Measurements from ENCODE around the gene CMYA5.
"Not testable (repeated sequence)": the region's sequence is repeated elsewhere in the genome, so short reads cannot be mapped to it uniquely, and the experiment has no call there.

The CMYA5 gene

DNA sequence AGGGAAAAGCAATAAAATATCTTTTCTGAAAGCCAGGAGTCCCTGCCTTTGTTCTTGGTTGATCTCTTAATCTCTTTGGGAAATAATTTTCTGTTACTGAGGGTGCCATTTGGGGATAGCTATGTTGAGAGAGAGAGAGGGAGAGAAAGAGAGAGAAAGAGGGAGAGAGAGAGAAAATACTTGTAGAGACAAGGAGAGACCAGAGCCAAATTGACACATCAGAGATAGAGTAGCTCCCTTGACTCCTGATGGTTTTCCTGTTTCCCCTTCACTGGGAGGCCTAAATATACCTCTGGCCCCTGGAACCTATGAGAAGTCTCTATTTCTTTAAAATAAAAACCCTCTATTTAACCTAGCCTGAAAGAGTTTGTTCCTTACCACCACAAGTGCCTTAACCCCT is 14.9 kb downstream of the CMYA5 start:
- DNase-seq = no peak

DNA sequence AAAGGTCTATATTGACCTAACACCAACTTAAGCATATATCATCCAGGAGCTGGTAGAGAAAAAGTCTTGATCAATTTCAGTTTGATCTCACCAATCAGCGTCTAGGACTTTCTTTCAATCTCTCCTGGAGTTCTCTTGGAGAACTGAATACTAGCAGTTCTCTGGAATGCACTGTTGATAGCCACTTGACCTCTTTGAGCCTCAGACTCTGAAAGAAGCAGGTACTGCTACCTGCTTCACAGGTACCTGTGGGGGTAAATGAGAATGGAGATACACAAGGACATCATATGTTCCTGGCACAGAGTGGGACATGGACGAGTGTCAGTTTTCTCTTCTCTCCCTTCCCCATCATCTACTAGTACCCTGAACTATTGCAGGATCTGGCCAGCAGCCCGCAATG is 16.0 kb downstream of the CMYA5 start:
- no peak for DNase-seq

DNA sequence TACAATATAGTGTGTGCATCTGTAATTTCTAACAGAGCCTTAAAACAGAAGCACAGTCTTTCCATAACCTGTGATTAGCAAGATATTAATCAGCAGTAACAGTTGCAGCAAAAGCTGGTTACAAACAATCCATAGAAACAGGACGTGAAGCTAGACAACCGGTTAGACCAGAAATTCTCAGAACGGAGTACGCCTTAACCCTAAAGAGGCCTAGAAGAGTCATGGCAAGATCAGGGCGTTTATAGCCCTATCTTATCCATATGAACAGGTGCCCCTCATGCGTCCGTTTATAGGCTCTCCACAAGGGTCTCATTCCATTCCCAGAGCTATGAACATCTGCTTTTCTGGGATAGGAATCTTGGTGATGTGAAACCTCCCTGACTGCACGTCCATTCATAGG is 16.7 kb downstream of the CMYA5 start:
- DNase-seq = not testable (repeated sequence)

DNA sequence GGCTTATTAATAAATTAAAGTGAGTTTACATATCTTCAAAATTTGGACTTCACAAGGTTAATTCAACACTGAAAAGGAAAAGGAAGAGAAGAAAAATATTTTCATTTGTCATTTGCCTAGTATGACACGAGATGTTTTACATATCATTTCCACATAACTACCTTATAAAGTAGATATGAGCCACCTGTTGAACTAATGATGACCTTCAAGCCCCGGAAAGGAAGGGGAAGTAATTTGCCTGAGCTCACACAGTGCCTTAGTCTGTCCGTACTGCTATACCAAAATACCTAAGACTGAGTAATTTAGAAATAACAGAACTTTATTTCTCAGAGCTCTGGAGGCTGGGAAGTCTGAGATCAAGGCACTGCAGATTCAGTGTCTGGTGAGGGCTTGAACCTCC is 17.9 kb downstream of the CMYA5 start:
- no peak for DNase-seq

DNA sequence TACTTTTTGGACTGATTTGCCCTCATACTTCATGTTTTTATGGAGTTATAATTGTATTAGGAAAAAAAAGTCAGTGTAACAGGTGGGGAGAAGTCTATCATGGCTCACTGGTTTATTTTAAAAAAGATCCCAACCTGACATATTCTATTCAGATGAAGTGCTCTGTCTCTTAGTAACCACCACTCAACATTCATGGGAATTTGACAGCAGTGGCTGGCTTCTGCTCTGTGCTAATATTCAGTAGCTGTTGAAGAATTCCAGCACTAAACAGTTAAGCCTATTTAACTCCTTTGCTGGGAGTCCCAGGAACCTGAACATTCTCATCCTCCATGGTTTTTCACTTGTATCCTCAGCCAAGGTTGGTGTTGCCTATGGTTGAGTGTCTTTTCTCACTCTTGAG is 23.1 kb downstream of the CMYA5 start:
- DNase-seq = no peak

DNA sequence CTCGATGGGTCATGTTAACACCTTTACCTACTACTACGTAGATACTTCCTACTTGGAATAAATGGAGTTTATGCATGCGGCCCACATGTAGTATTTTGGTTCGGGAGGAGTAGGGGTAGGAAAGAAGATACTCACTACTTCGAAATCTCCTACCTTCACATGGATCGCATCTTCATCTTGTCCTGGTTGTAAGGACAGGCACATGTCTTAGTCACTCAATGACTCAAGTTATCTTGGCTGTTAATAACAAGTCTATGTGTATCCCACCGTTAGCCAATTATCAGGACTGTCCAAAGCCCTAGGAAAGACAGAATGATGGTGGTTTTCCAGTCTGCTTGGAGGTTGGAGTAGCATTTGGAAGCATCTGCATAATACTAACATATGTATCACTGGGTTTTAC is 24.1 kb downstream of the CMYA5 start:
- no peak for DNase-seq

DNA sequence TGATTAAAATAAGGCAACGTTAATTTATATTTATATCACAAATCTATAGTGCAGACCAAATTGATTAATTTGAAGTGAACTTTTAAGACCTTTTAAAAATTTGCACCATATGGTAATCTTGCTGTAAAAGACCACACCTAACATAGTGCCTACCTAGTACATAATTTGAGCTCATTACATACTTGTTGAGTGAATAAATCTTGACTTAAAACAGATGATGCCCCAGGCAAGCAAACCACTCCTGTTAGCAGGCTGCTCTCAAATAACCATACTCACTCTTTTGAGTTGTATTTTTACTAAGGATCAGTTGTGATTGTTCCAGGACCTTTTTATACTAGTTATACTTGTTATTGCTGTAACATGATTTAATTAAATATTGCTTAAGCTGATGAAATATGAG is 27.2 kb downstream of the CMYA5 start:
- DNase-seq = no peak

DNA sequence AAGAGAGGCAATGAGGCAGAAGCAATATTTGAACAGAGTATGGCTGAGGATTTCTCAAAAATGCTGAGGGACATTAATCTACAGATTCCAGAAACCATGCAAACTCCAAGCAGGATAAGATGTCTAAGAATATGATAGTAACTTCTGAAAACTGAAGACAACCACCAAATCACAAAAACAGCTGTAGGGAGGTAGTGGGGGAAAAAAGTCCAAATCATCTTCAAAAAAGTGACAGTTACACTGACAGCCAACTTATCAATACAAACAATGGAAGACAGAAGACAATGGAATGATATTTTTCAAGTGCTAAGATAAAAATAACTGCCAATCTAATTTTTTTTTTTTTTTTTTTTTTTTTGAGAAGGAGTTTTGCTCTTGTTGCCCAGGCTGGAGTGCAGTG is 30.5 kb downstream of the CMYA5 start:
- no peak for DNase-seq

DNA sequence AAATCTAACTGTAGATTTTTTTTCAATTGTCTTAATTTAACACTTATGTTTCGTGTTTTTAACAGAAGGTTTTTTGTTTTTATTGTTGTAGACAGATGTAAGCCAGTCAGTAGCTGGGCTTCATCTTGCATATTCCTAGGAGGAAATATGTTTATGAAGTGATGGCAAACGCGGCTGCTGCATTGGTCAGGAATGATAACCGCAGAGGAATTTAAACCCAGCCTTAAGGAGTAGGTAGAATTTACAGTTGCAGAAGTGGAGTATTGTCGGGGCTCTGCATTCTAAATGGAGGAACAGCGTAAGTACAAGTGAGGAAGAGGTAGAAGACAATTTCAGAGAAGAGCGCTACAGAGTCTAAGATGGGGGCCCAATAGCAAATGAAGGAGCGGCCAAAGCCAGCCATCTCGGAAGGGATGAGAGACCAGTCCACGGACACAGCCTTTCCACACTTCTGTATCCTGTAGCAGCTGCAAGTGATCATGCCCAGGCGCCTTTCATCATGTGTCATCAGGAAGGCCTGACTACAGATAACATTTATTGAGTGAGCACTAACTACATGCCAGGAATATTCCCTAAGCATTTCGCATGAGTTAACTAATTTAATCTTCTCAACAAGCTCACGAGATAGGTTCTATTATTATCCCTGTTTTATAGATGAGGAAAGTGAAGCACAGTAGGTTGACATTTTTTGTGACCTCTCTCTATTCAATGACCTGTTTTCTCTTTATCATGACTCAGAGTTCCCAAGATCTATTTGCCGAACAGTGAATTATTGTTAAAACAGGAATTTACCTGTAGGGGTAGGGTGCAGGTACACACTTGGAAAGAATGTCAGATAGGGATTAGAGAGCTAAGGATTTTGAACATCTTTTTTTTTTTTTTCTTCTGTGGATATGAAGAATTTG is 38.1 kb downstream of the CMYA5 start:
- no peak for DNase-seq

DNA sequence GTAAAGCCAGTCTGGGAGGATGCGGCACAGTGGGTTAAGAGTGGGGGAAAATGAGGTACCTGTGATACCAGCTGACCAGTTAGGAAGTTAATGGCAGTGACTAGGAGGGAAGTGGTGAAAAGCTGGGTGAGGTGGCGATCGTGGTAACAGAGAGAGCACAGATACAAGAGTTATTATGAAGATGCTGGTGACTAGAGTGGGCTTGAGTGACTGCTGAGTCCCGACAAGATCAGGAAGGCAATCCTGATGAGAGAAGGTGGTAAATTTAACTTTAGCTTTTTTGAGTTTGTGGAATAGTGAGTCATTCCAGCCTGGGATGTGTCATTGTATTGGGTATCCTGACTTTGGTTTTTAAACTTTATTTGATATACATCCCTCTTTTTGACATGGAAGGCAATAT is 38.8 kb downstream of the CMYA5 start:
- DNase-seq = no peak

DNA sequence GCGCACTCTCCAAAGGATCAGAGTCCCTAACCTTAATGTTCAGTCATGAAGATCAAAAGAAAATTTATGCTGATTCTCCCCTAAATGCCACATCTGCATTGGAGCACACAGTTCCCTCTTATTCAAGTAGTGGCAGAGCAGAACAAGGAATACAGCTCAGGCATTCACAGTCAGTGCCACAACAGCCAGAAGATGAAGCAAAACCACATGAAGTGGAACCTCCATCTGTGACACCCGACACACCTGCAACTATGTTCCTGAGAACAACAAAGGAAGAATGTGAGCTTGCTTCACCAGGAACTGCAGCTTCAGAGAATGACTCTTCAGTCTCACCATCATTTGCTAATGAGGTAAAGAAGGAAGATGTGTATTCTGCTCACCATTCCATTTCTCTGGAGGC is 40.0 kb downstream of the CMYA5 start:
- no peak for DNase-seq

DNA sequence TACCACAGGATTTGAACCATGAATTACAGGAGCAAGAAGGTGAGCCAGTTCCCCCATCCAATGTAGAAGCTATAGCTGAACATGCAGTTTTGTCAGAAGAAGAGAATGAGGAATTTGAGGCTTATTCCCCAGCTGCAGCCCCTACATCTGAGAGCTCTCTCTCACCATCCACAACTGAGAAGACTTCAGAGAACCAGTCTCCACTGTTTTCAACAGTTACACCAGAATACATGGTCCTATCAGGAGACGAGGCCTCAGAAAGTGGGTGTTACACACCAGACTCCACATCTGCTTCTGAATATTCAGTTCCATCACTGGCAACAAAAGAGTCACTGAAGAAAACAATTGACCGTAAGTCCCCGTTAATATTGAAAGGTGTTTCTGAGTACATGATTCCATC is 40.9 kb downstream of the CMYA5 start:
- no peak for DNase-seq

DNA sequence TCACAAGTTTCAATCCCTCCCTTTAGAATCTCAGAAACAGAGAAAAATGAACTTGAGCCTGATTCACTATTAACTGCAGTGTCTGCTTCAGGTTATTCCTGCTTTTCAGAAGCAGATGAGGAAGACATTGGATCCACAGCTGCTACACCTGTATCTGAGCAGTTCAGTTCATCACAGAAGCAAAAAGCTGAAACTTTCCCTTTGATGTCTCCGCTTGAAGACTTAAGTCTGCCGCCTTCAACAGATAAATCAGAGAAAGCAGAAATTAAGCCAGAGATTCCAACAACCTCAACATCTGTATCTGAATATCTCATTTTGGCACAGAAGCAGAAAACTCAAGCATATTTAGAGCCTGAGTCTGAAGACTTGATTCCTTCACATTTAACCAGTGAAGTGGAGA is 42.1 kb downstream of the CMYA5 start:
- no peak for DNase-seq

DNA sequence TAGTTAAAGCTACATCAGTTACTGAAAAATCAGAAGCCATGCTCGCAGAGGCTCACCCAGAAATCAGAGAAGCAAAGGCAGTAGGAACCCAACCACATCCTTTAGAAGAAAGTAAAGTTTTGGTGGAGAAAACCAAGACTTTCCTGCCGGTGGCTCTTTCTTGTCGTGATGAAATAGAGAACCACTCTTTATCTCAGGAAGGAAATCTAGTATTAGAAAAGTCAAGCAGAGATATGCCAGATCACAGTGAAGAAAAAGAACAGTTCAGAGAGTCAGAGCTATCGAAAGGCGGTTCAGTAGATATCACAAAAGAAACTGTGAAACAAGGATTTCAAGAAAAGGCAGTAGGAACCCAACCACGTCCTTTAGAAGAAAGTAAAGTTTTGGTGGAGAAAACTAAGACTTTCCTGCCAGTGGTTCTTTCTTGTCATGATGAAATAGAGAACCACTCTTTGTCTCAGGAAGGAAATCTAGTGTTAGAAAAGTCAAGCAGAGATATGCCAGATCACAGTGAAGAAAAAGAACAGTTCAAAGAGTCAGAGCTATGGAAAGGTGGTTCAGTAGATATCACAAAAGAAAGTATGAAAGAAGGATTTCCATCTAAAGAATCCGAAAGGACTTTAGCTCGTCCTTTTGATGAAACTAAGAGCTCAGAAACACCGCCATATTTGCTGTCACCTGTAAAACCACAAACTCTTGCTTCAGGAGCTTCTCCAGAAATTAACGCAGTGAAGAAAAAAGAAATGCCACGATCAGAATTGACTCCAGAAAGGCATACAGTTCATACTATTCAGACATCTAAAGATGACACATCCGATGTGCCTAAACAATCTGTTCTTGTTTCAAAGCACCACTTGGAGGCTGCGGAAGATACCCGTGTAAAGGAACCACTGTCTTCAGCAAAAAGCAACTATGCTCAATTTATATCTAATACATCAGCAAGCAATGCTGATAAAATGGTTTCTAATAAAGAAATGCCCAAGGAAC is 47.2 kb downstream of the CMYA5 start:
- DNase-seq = no peak

DNA sequence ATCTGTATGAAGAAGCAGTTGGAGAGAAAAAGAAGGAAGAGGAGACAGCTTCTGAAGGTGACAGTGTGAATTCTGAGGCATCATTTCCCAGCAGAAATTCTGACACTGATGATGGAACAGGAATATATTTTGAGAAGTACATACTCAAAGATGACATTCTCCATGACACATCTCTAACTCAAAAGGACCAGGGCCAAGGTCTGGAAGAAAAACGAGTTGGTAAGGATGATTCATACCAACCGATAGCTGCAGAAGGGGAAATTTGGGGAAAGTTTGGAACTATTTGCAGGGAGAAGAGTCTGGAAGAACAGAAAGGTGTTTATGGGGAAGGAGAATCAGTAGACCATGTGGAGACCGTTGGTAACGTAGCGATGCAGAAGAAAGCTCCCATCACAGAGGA is 48.7 kb downstream of the CMYA5 start:
- no peak for DNase-seq

DNA sequence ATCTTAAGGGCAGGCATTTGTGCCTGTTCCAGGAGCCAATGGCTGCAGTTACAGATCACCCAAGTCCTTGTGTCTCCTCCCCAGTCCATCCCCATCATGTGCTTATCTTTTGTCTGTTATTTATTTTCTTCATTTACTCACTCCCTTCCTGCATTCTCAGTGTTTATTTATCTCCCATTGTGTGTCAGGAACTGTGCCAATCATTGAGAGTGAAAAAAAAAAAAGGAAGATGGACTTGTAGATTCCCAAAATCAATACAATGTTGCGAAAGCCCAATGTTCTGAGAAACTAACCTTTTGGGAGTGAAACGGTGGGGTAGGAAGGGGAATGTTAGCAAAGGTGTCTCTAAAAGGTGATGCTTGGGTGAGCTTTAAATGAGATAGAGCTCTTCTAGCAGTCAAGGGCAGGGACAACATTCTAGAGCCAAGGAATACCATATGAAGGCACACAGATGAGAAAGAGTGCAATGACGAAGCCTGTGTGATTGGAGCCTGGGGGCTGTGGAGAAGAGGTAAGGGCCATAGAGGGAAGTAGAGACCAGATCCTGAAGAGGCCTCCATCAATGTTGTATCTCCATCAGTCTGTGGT is 53.0 kb downstream of the CMYA5 start:
- DNase-seq = no peak

DNA sequence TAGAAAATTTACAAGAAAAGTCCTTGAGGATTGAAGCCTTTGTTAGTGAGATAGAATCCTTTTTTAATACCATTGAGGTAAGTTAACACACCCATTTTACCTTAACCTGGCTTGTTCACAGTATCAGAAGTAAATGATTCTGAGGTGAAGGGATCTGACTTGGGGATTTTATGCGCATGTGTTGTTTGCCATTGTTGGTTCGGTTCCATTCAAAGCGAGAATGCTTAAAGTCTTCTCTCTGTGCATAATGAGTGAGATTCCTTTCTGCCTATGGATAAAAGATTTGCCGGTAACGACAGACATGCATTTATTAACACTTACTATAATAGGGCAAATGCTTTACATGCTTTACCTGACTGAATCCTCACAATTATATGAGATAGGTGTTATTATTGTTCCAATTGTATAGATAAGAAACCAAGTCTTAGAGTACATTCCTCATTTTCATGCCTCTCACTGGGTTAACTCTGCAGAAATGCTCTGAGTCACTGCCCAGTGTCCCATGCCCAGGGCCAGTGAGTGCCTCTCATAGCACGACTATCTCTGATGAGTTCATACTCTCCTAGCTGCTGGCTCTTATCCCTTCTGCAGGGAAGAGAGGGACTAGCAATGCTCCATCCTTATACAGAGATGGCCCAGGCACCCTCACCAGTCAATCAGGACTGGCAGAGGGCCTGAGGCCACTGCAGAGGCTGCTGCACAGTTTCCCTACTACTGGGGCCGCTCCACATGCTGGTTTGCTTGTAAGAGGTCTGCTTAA is 54.4 kb downstream of the CMYA5 start:
- no peak for DNase-seq

DNA sequence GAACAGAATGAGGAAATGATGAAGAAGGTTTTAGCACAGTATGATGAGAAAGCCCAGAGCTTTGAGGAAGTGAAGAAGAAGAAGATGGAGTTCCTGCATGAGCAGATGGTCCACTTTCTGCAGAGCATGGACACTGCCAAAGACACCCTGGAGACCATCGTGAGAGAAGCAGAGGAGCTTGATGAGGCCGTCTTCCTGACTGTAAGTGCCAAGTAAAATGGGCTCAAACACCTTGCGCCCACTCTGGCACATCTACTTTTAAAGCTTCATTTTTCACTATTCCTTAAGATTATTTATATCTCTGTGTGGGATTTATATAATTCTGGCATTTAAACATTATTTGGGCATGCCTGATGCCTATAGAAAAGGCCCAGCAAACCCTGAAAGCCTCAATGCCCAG is 55.6 kb downstream of the CMYA5 start:
- no peak for DNase-seq

DNA sequence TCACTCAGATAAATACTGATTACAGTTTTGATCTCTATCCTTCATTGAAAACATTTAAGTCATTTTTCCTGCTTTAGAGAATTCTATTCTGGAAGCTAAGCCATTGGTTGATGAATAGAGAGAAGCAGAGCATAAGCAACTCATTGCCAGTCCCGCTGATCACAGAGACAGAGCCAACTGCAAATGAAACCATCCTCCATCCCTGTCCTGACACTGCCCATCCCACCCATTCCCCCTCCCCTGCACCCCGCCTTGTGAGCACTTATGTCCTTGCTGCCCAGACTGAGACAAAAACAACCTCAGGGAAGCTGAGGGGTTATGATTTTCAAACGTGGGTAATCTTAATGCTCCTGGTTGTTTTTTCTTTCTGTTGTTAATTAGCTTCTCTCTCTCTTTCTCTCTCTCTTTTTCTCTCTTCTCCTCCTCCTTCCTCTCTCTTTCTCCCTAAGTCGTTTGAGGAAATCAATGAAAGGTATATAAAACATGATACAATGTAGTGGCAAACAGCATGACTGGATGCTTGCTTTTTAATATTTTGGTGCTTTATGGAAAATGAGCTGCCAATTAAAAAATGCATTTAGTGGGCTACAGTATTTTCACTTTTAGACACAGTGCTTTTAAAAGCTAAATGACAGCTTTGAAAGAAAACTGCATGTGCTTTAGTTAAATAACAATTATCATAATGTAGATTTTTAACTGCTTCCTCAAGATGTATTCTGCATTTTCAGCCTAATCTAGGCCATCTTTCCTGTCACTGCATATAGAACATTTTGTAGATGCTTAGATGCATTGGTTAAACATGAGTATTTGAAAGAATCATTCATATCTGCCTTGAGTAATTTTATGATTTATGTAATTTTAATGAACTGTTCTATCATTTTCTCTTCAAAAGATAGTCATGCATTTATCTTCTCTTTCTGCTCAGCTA is 57.3 kb downstream of the CMYA5 start:
- no peak for DNase-seq

DNA sequence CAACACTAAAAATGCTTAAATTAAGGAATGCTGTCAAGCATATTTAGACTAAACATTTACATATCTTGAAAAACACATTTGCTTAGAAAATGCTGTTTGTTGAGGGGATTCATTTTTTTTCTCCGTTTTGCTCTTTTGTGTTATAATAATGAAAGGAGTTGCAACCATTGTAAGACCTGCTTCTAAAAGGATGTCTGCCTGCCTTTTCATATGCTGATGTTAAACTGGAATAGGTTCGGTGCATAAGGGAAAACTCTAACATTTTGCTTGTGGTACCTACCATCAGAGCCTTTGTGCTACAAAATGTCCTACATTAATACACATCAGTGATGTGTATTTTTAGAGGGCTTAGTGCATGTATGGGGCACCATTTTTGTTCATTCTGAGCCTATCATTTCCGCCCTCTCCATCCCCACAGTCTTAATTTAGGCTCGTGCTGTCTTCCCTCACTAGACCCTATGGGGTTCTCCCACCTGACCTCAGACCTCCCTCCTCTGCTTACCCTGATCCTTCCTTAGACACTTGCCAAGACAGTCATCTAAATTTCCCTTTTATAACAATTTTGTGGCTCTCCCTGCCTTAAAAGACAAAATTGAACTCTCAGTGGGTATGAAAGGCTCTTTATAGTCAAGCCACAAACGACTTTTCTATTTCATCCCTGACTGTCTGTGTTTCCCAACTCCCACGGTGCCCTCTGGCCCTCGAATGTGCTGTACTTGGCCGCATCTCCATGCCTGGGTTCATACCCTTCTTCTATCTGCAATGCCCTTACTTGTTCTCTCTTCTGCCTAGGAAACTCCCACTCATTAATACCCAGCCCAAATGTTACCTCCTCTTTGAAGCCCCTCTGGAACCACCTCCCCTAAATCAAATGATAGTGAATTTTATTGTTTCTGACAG is 61.2 kb downstream of the CMYA5 start:
- DNase-seq = no peak

DNA sequence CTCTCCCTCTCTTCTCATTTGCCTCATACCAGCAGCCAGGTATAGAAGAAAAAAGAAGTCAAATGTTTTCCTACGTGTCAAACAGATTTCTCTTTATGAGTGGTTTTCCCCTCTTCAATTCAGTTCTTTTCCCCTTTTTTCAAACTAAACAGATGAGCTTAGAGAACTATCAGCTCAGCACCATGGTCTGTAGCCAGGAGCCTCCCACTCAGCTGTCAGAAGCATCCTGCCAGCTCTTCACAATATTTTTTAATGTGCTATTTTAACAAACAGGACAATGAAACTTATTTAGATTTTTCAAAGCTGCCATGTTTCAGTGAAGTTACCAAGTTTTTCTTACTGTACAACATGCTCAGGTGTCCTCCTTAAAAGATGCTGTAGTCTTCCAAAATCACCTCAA is 63.5 kb downstream of the CMYA5 start:
- DNase-seq = no peak
